ENCODE data around the gene LPCAT2.

LPCAT2 gene

DNA sequence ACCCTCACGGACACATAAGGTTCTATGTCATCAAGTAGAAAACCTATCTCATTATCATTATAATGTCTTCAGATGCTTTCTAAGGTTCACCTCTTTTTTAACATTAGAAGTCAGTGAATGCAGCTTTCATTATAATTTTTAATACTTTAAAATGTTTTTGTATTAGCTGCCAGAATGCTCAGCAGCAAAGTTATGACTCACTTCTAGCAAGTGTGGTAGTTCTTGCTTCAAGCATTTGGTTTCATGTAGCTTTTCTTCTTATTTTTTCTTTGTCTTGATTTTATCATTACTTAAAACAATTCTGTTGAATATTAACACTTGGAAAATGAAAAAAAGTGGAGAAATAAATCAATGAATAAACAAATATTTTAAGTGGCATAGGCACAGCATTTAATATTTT is 23.4 kb downstream of the LPCAT2 start:
- DNase-seq (ENCODE audit: extremely low spot score) = no peak
- TF ChIP-seq FOXA1 (IDR thresholded peaks at IDR 0.05) (no peak), ARNT (IDR thresholded peaks at IDR 0.05) (no peak), CTBP1 (IDR thresholded peaks at IDR 0.05; ENCODE audit: borderline replicate concordance) (no peak), ELF4 (IDR thresholded peaks at IDR 0.05) (no peak), PKNOX1 (IDR thresholded peaks at IDR 0.05) (no peak), FOXK2 (IDR thresholded peaks at IDR 0.05) (no peak), SUZ12 (IDR thresholded peaks at IDR 0.05) (no peak), ZNF384 (IDR thresholded peaks at IDR 0.05) (no peak), NFRKB (IDR thresholded peaks at IDR 0.05) (no peak), BHLHE40 (IDR thresholded peaks at IDR 0.05; ENCODE audit: borderline replicate concordance) (no peak), FOXM1 (IDR thresholded peaks at IDR 0.05; ENCODE audit: borderline replicate concordance) (no peak), SP1 (IDR thresholded peaks at IDR 0.05) (no peak), TARDBP (IDR thresholded peaks at IDR 0.05) (no peak), HDGF (IDR thresholded peaks at IDR 0.05; ENCODE audit: borderline replicate concordance) (no peak), L3MBTL2 (conservative IDR thresholded peaks at IDR 0.05) (no peak), LEF1 (IDR thresholded peaks at IDR 0.05; ENCODE audit: borderline replicate concordance) (no peak)
- ChIA-PET POLR2A (no interaction called here), CTCF (no interaction called here)

GRCh38 chr16:55534756-55535155 is 25.9 kb downstream of the LPCAT2 start:
- TF ChIP-seq CTBP1 (IDR thresholded peaks at IDR 0.05; ENCODE audit: borderline replicate concordance) = no peak
- no peak for TF ChIP-seq ZNF384 (IDR thresholded peaks at IDR 0.05)
- no peak for TF ChIP-seq TARDBP (IDR thresholded peaks at IDR 0.05)
- TF ChIP-seq LEF1 (IDR thresholded peaks at IDR 0.05; ENCODE audit: borderline replicate concordance) = no peak
- no peak for TF ChIP-seq HDGF (IDR thresholded peaks at IDR 0.05; ENCODE audit: borderline replicate concordance)
- TF ChIP-seq ARNT (IDR thresholded peaks at IDR 0.05) = no peak
- TF ChIP-seq FOXA1 (IDR thresholded peaks at IDR 0.05) = no peak
- no peak for TF ChIP-seq L3MBTL2 (conservative IDR thresholded peaks at IDR 0.05)
- no peak for TF ChIP-seq NFRKB (IDR thresholded peaks at IDR 0.05)
- no peak for TF ChIP-seq PKNOX1 (IDR thresholded peaks at IDR 0.05)
- TF ChIP-seq FOXM1 (IDR thresholded peaks at IDR 0.05; ENCODE audit: borderline replicate concordance) = no peak
- no peak for TF ChIP-seq SP1 (IDR thresholded peaks at IDR 0.05)
- TF ChIP-seq ELF4 (IDR thresholded peaks at IDR 0.05) = no peak
- TF ChIP-seq FOXK2 (IDR thresholded peaks at IDR 0.05) = no peak
- no peak for TF ChIP-seq SUZ12 (IDR thresholded peaks at IDR 0.05)
- no peak for TF ChIP-seq BHLHE40 (IDR thresholded peaks at IDR 0.05; ENCODE audit: borderline replicate concordance)
- ChIA-PET POLR2A (no interaction called here), CTCF (no interaction called here)
- no peak for DNase-seq (ENCODE audit: extremely low spot score)

DNA sequence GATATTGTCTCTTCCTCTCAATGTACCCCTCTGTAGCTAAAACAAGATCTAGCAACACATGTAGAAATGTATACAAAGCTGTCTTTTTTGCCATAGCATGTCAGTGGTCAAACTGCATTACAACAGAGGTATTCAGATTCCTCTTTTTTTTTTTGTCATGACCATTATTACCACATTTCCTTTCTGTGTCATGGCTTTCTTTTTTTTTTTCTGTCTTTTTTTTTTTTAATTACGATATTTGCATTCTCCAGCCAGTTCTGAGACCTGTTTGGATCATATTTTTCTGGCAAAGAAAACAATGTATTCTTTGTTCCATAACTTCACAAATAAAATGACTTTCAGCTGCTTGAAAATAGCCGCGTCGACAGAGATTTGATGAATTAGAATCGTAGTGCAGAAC is 30.2 kb downstream of the LPCAT2 start:
- TF ChIP-seq FOXM1 (IDR thresholded peaks at IDR 0.05; ENCODE audit: borderline replicate concordance) (no peak), NFRKB (IDR thresholded peaks at IDR 0.05) (no peak), ZNF384 (IDR thresholded peaks at IDR 0.05) (no peak), BHLHE40 (IDR thresholded peaks at IDR 0.05; ENCODE audit: borderline replicate concordance) (no peak), FOXK2 (IDR thresholded peaks at IDR 0.05) (no peak), LEF1 (IDR thresholded peaks at IDR 0.05; ENCODE audit: borderline replicate concordance) (no peak), ELF4 (IDR thresholded peaks at IDR 0.05) (no peak), PKNOX1 (IDR thresholded peaks at IDR 0.05) (no peak), SP1 (IDR thresholded peaks at IDR 0.05) (no peak), FOXA1 (IDR thresholded peaks at IDR 0.05) (no peak)
- ChIA-PET CTCF (interaction anchor here (2.1 kb wide), 1 partner anchor 74 kb away, joined by 10 read pairs; no protein-coding TSS in a partner anchor), POLR2A (no interaction called here)
- DNase-seq (ENCODE audit: extremely low spot score) = no peak

DNA sequence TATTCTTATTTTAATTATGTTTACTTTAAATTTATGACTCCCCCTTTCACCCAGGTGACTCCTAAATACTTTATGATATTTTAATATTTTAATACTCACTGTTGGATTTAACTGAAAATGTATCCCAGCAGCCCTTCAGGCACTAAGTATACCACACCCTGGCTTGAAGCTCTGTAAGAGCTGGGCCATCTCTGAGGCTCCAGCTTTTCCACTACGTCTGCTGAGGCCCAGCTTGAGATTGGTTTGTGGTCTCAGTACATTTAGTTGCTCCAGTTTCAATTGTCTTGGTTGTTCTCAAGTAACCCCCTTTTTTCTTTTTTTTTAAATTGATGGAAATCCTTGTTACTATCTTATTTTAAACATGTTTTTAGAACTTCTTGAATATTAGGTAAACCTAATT is 30.6 kb downstream of the LPCAT2 start:
- no peak for DNase-seq (ENCODE audit: extremely low spot score)
- no peak for TF ChIP-seq LEF1 (IDR thresholded peaks at IDR 0.05; ENCODE audit: borderline replicate concordance)
- TF ChIP-seq FOXM1 (IDR thresholded peaks at IDR 0.05; ENCODE audit: borderline replicate concordance) = no peak
- TF ChIP-seq ARNT (IDR thresholded peaks at IDR 0.05) = no peak
- TF ChIP-seq HDGF (IDR thresholded peaks at IDR 0.05; ENCODE audit: borderline replicate concordance) = no peak
- no peak for TF ChIP-seq CTBP1 (IDR thresholded peaks at IDR 0.05; ENCODE audit: borderline replicate concordance)
- no peak for TF ChIP-seq ZNF384 (IDR thresholded peaks at IDR 0.05)
- no peak for TF ChIP-seq FOXA1 (IDR thresholded peaks at IDR 0.05)
- no peak for TF ChIP-seq FOXK2 (IDR thresholded peaks at IDR 0.05)
- no peak for TF ChIP-seq TARDBP (IDR thresholded peaks at IDR 0.05)
- TF ChIP-seq PKNOX1 (IDR thresholded peaks at IDR 0.05) = no peak
- TF ChIP-seq ELF4 (IDR thresholded peaks at IDR 0.05) = no peak
- TF ChIP-seq SUZ12 (IDR thresholded peaks at IDR 0.05) = no peak
- no peak for TF ChIP-seq L3MBTL2 (conservative IDR thresholded peaks at IDR 0.05)
- no peak for TF ChIP-seq BHLHE40 (IDR thresholded peaks at IDR 0.05; ENCODE audit: borderline replicate concordance)
- TF ChIP-seq SP1 (IDR thresholded peaks at IDR 0.05) = no peak
- no peak for TF ChIP-seq NFRKB (IDR thresholded peaks at IDR 0.05)
- ChIA-PET POLR2A (no interaction called here), CTCF (no interaction called here)

DNA sequence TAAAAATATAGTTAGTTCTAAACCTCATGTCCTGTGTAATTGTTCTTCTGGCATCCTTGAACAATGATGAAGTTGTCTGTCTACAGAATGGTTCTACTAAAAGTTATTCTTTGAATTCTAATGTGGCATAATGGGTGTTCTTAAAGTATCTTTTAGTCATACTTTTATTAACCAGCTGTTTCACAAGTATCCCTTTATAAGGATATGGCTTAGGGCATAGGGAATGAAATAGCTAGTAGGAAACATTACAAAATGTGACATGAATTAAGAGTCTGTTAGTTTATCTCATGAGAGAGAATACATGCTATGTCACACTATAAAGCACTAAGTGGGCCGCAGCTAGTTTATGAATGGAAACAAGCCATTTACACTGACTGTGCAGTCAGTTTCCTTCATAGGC is 31.3 kb downstream of the LPCAT2 start:
- no peak for DNase-seq (ENCODE audit: extremely low spot score)
- POLR2A ChIA-PET = no interaction called here
- TF ChIP-seq ZNF384 (IDR thresholded peaks at IDR 0.05) (no peak), FOXM1 (IDR thresholded peaks at IDR 0.05; ENCODE audit: borderline replicate concordance) (no peak), HDGF (IDR thresholded peaks at IDR 0.05; ENCODE audit: borderline replicate concordance) (no peak), SP1 (IDR thresholded peaks at IDR 0.05) (no peak), LEF1 (IDR thresholded peaks at IDR 0.05; ENCODE audit: borderline replicate concordance) (no peak), ELF4 (IDR thresholded peaks at IDR 0.05) (no peak), TARDBP (IDR thresholded peaks at IDR 0.05) (no peak), L3MBTL2 (conservative IDR thresholded peaks at IDR 0.05) (no peak), FOXA1 (IDR thresholded peaks at IDR 0.05) (no peak), SUZ12 (IDR thresholded peaks at IDR 0.05) (no peak), FOXK2 (IDR thresholded peaks at IDR 0.05) (no peak), NFRKB (IDR thresholded peaks at IDR 0.05) (no peak)
- CTCF ChIA-PET = no interaction called here
